GM12801 (cell line): Measurements from ENCODE around the gene PSMD9.

Source experiments
- TF ChIP-seq, protein P1 (sequence below): IDR thresholded peaks from one replicate; pipeline ENCODE4 v1.5.1; 2011; ENCODE audit warnings: control low read depth; ENCODE audit not compliant: insufficient read length; ENCODE audit errors: extremely low read depth

Gene PSMD9

DNA sequence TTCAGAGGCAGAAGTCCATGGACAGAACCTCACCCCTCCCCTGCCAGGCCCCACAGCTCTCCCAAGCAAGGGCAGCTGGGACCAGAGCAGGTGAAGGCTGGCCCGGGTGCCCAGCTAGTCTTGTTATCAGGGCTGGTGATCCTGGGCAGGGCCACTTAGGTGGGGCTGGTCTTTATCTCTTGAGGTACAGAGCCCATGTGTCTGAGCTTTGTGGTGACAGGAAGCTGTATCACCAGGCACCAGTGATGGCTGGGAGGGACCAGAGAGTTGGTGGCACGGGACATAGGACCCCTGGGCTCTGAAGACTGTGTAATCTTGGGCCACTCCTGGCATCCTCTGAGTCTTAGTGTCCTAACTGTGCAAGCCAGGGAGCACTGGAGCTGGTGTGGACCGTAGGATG, 17.1 kb upstream of the PSMD9 start:
- TF ChIP-seq, protein P1, sequence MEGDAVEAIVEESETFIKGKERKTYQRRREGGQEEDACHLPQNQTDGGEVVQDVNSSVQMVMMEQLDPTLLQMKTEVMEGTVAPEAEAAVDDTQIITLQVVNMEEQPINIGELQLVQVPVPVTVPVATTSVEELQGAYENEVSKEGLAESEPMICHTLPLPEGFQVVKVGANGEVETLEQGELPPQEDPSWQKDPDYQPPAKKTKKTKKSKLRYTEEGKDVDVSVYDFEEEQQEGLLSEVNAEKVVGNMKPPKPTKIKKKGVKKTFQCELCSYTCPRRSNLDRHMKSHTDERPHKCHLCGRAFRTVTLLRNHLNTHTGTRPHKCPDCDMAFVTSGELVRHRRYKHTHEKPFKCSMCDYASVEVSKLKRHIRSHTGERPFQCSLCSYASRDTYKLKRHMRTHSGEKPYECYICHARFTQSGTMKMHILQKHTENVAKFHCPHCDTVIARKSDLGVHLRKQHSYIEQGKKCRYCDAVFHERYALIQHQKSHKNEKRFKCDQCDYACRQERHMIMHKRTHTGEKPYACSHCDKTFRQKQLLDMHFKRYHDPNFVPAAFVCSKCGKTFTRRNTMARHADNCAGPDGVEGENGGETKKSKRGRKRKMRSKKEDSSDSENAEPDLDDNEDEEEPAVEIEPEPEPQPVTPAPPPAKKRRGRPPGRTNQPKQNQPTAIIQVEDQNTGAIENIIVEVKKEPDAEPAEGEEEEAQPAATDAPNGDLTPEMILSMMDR = no peak

- TF ChIP-seq, protein P1 = no peak
Observed at GRCh38 chr12:121872546-121873215, 15.9 kb upstream of the PSMD9 start.

DNA sequence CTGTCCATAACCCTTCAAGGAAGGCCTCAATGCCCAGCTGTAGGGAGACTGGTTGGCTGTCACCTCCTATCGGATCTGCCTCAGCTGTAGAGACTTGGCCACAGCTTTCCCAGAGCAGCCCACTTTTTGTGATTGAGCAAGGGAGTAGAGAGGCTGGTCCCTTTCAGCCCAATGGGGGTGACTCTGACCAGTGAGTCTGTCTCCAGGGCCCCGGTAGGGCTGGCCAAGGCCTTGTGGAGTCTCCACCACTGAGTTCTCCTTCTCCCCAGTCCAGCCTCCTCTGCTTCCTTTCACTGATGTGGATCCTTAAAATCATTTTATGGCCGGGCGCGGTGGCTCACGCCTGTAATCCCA, 15.4 kb upstream of the PSMD9 start:
- TF ChIP-seq, protein P1 = no peak

DNA sequence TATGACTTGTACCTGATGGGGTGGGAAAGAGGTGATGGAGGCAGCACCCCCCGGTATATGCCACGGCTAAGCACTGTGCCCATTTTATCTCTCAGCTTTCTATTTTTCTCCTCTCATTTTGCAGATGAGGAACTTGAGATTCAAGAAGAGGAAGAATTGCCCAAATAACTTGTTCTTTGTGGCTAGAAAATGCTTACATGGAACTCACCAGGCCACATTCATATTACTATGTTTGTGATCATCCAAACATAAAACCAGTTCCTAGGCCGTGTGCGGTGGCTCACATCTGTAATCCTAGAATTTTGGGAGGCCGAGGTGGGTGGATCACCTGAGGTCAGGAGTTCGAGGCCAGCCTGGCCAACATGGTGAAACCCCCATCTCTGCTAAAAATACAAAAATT, 14.5 kb upstream of the PSMD9 start:
- TF ChIP-seq, protein P1 = no peak

DNA sequence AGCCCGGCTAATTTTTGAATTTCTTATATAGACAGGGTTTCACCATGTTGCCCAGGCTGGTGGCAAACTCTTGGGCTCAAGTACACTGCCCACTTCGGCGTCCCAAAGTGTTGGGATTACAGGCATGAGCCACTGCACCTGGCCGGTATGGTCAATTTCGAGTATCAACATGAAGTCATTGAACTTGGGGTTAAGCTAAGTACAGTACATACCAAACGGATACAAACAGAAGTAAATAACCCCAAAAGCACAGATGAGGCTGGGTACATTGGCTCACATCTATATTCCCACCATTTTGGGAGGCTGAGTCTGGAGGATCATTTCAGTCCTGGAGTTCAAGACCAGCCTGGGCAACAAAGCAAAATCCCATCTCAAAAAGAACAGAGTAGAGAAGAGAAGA, 13.0 kb upstream of the PSMD9 start:
- TF ChIP-seq, protein P1 = no peak

GRCh38 chr12:121883315-121883660, 5.3 kb upstream of the PSMD9 start:
- TF ChIP-seq, protein P1 = no peak

DNA sequence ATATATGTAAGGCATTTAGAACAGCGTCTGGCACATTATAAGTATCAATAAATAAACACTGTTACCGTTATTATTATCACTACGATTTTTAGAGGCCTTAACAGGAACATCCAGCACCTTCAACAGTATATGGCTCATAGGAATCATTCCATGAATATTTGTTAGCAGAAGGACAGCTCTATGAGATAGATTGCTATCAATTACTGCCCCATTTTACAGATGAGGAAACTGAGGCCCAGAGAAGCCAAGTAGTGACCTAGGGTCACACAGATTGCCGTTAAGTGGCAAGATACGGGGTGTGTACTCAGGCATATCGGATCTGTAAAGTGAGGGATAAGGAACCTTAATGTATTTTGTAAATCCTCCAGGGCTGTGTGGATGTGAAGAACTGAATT, 510 bp upstream of the PSMD9 start:
- TF ChIP-seq, protein P1 = no peak

- TF ChIP-seq, protein P1 = no peak
Observed at GRCh38 chr12:121889274-121889624, 659 bp downstream of the PSMD9 start.
